Endothelial cell of umbilical vein (primary cell): ENCODE measurements around the gene TMEM181. TPM values are rescaled to one million over a fixed set of nuclear protein-coding genes. Genes with fewer than 3 reads are reported as not detected.

Source experiments
- BruUV-seq: library from RNA; stranded (reverse); fragments of 400-500 nt; replicated peaks from 2 replicates; lab custom pipeline; 2021; lab: Mats Ljungman, UMichigan
- CTCF ChIA-PET: fragments of 300-600, 350-600 bp; sonication (Branson Sonifier 250); formaldehyde crosslinking; loops from one replicate; lab custom pipeline; 2021; ENCODE audit warnings: antibody characterized with exemption, inconsistent platforms; lab: Charles Lee
- POLR2A ChIA-PET: fragments of 300-600, 350-600 bp; sonication (Branson Sonifier 250); formaldehyde crosslinking; loops from one replicate; lab custom pipeline; 2021; ENCODE audit warnings: antibody characterized with exemption, inconsistent platforms; lab: Charles Lee
- DNase-seq: peaks from one replicate; pipeline ENCODE4 v3.0.0-alpha.2; 2011; ENCODE audit warnings: low read depth, low spot score
- FAIRE-seq: peaks from 2 replicates; lab custom pipeline; 2011; peaks lifted over from hg19 to GRCh38; lab: Jason Lieb, UNC
- H2AFZ ChIP-seq: 2 replicates; pipeline ENCODE4 v1.6.0; 2012; ENCODE audit warnings: low read depth, low read length, control low read depth, inconsistent platforms
- H3K27ac ChIP-seq: 2 replicates; pipeline ENCODE4 v1.5.1; 2011; ENCODE audit warnings: low read depth, mild to moderate bottlenecking, control low read depth, low read length, moderate library complexity; ENCODE audit not compliant: insufficient read depth
- H3K27me3 ChIP-seq, 2 experiments: 2 replicates each; pipeline versions ENCODE4 v1.6.0 to v1.6.1; 2011; ENCODE audit warnings: low read length in 2 of 2, mixed read lengths in 1 of 2; ENCODE audit not compliant: control insufficient read depth in 2 of 2, insufficient read depth in 2 of 2
- H3K36me3 ChIP-seq, 2 experiments: 2 replicates in 1 of 2; 3 replicates in 1 of 2; pipeline ENCODE4 v1.5.1; 2011; ENCODE audit warnings: low read length in 2 of 2, mild to moderate bottlenecking in 1 of 2, moderate library complexity in 1 of 2; ENCODE audit not compliant: control insufficient read depth in 2 of 2, insufficient read depth in 2 of 2; ENCODE audit errors: extremely low read depth in 1 of 2
- H3K4me1 ChIP-seq: 3 replicates; pipeline ENCODE4 v1.5.1; 2011; ENCODE audit warnings: mild to moderate bottlenecking, low read length; ENCODE audit not compliant: control insufficient read depth, insufficient read depth; ENCODE audit errors: extremely low read depth
- H3K4me2 ChIP-seq: 2 replicates; pipeline ENCODE4 v1.6.1; 2011; ENCODE audit warnings: low read length, control low read depth, mixed read lengths; ENCODE audit not compliant: insufficient read depth
- H3K4me3 ChIP-seq, 3 experiments: fragments of 200-600 bp in 1 of 3; sonication (generic), shearing (Covaris generic) in 1 of 3; replicated peaks in 1 of 3; 2 replicates each; pipeline ENCODE4 v1.5.1; 2011 to 2016; ENCODE audit warnings: control low read depth in 3 of 3, low read length in 3 of 3, mild to moderate bottlenecking in 2 of 3, inconsistent platforms in 1 of 3, low read depth in 1 of 3, moderate library complexity in 1 of 3; ENCODE audit not compliant: insufficient read depth in 1 of 3
- H3K79me2 ChIP-seq: 2 replicates; pipeline ENCODE4 v1.6.0; 2012; ENCODE audit warnings: low read length, inconsistent platforms; ENCODE audit not compliant: control insufficient read depth, insufficient read depth
- H3K9ac ChIP-seq: replicated peaks from 2 replicates; pipeline ENCODE3; 2011; ENCODE audit warnings: low read length, control low read depth; ENCODE audit not compliant: insufficient read depth; ENCODE audit errors: extremely low read depth
- H3K9me1 ChIP-seq: replicated peaks from 3 replicates; pipeline ENCODE4 v1.6.0; 2011; ENCODE audit warnings: mild to moderate bottlenecking, low read length; ENCODE audit not compliant: control insufficient read depth, insufficient read depth; ENCODE audit errors: extremely low read depth
- H3K9me3 ChIP-seq: replicated peaks from 2 replicates; pipeline ENCODE4 v1.5.1; 2012; ENCODE audit warnings: low read length, inconsistent platforms; ENCODE audit not compliant: control insufficient read depth, insufficient read depth
- H4K20me1 ChIP-seq: replicated peaks from 2 replicates; pipeline ENCODE3; 2011; ENCODE audit warnings: mild to moderate bottlenecking, low read length; ENCODE audit not compliant: control insufficient read depth, insufficient read depth; ENCODE audit errors: extremely low read depth
- CTCF ChIP-seq, 2 donors: IDR thresholded peaks; 1 replicate in 1 of 2; 2 replicates in 1 of 2; pipeline ENCODE4 v1.5.1; 2011; ENCODE audit warnings: low read length in 2 of 2, mild to moderate bottlenecking in 2 of 2, moderate library complexity in 2 of 2, control low read depth in 1 of 2, inconsistent platforms in 1 of 2, low read depth in 1 of 2; ENCODE audit not compliant: insufficient read depth in 1 of 2; ENCODE audit errors: extremely low read depth in 1 of 2
- EZH2 ChIP-seq: IDR thresholded peaks from 2 replicates; pipeline ENCODE4 v1.6.1; 2012; ENCODE audit warnings: borderline replicate concordance, low read depth, mild to moderate bottlenecking, moderate library complexity, low read length, inconsistent platforms; ENCODE audit not compliant: severe bottlenecking
- FOS ChIP-seq: IDR thresholded peaks from 2 replicates; pipeline ENCODE4 v1.6.1; 2011; ENCODE audit warnings: mild to moderate bottlenecking, low read length, moderate library complexity, borderline replicate concordance; ENCODE audit not compliant: insufficient read depth
- GATA2 ChIP-seq: IDR thresholded peaks from 2 replicates; pipeline ENCODE4 v1.7.0; 2011; ENCODE audit warnings: low read depth, mild to moderate bottlenecking, moderate library complexity, mixed read lengths, low read length; ENCODE audit not compliant: insufficient read length, insufficient read depth
- JUN ChIP-seq: IDR thresholded peaks from 2 replicates; pipeline ENCODE4 v1.6.1; 2011; ENCODE audit warnings: borderline replicate concordance, low read depth; ENCODE audit not compliant: insufficient read length, insufficient read depth
- MAX ChIP-seq: IDR thresholded peaks from 2 replicates; pipeline ENCODE4 v1.6.1; 2011; ENCODE audit not compliant: insufficient read depth, insufficient read length
- MYC ChIP-seq: IDR thresholded peaks from one replicate; pipeline ENCODE4 v1.6.1; 2011; ENCODE audit warnings: mild to moderate bottlenecking, low read depth, low read length
- POLR2A ChIP-seq: IDR thresholded peaks from 2 replicates; pipeline ENCODE4 v1.6.1; 2012; ENCODE audit warnings: low read depth, mild to moderate bottlenecking, control low read depth, low read length
- POLR2AphosphoS5 ChIP-seq: IDR thresholded peaks from 2 replicates; pipeline ENCODE4 v1.6.1; 2012; ENCODE audit warnings: low read depth, mild to moderate bottlenecking, control low read depth, low read length, moderate library complexity; ENCODE audit not compliant: insufficient read depth
- dilution Hi-C: fragments of 300-500 bp; cut with MboI; formaldehyde crosslinking; loops from one replicate; pipeline ENCODE4 v1.15.0; 2019; ENCODE audit warnings: low sequenced_read_pairs; ENCODE audit not compliant: extremely low pct_ligation_motif_present
- intact Hi-C: fragments of 100-400 bp; cut with micrococcal nuclease; formaldehyde crosslinking; loops from one replicate; pipeline ENCODE4 v1.10.0; 2022
- polyA plus RNA-seq, 4 experiments: library from polyadenylated mRNA; depleted of rRNA in 3 of 4; stranded (reverse) in 3 of 4; unstranded in 1 of 4; fragments of >200 nt; gene quantifications; 2 replicates each; pipeline versions ENCODE4 v1.2.1 to v1.2.3, GENCODE V29; 2011 to 2012; ENCODE audit warnings: missing spikeins in 1 of 4
- total RNA-seq: library from RNA; stranded (reverse); gene quantifications from 2 replicates; pipeline ENCODE4 v1.2.3, GENCODE V29; 2021

Gene TMEM181
- total and polyA plus RNA-seq, 2 donors (not counting 3 experiments of a cell fraction or from before 2014, with no cell fraction given): 21.7 to 33.5 TPM

GRCh38 chr6:158543606-158544185 lies 16.2 kb upstream of the TMEM181 start:
- intact Hi-C loops: no loop called here
- FAIRE-seq (no peak), DNase-seq (no peak)
- Histone ChIP-seq H3K79me2 (no peaks in the 10 kb centered on the region), H3K9ac (no peak overlapping the region), H3K4me2 (no peak overlapping the region), H3K27me3 (peaks cover 7 to 13% of the 10 kb centered on the region in 2 experiments), H3K9me1 (no peaks in the 10 kb centered on the region), H4K20me1 (no peaks in the 10 kb centered on the region), H2AFZ (no peak overlapping the region), H3K36me3 (no peaks in the 10 kb centered on the region), H3K27ac (no peak overlapping the region), H3K4me1 (no peaks in the 10 kb centered on the region), H3K4me3 (no peak overlapping the region), H3K9me3 (no peaks in the 10 kb centered on the region)
- ChIA-PET CTCF (interaction anchor here (1.0 to 1.1 kb wide), 2 partner anchors 11 to 24 kb away, joined by 3 read pairs; no protein-coding TSS in a partner anchor), POLR2A (no interaction called here)
- BruUV-seq: no TSS peak
- dilution Hi-C loops: no loop called here
- no peak for TF ChIP-seq MAX
- TF ChIP-seq EZH2: no peak
- no peak for TF ChIP-seq CTCF (IDR thresholded peaks at IDR 0.05; ENCODE audit: extremely low read depth in 1 of 2, insufficient read depth in 1 of 2, low read depth in 1 of 2, low read length in 2 of 2)
- no peak for TF ChIP-seq POLR2A

GRCh38 chr6:158544428-158544827 lies 15.5 kb upstream of the TMEM181 start:
- no peaks in the 10 kb centered on the region for H3K9me3 ChIP-seq
- TF ChIP-seq POLR2AphosphoS5 (no peak), EZH2 (no peak), GATA2 (no peak), JUN (no peak), POLR2A (no peak), MYC (no peak), CTCF (IDR thresholded peaks at IDR 0.05; ENCODE audit: extremely low read depth in 1 of 2, insufficient read depth in 1 of 2, low read depth in 1 of 2, low read length in 2 of 2) (no peak), MAX (no peak), FOS (no peak)
- FAIRE-seq (no peak), DNase-seq (no peak)
- H3K36me3 ChIP-seq: no peaks in the 10 kb centered on the region
- no peaks in the 10 kb centered on the region for H4K20me1 ChIP-seq
- POLR2A ChIA-PET: no interaction called here
- CTCF ChIA-PET: interaction anchor here (1.3 kb wide), 1 partner anchor 26 kb away, joined by 3 read pairs; no protein-coding TSS in a partner anchor
- dilution Hi-C loops (no loop called here), intact Hi-C loops (no loop called here)
- no peak overlapping the region for H3K4me3 ChIP-seq
- no peaks in the 10 kb centered on the region for H3K9me1 ChIP-seq
- peaks cover 4 to 6% of the 10 kb centered on the region in 2 experiments for H3K27me3 ChIP-seq
- H3K27ac ChIP-seq: no peak overlapping the region
- H3K4me2 ChIP-seq: no peak overlapping the region
- H2AFZ ChIP-seq: no peak overlapping the region
- no TSS peak for BruUV-seq
- H3K4me1 ChIP-seq: no peaks in the 10 kb centered on the region
- H3K79me2 ChIP-seq: no peaks in the 10 kb centered on the region
- H3K9ac ChIP-seq: no peak overlapping the region
